Motor neuron (in vitro differentiated cells): ENCODE measurements around the gene TIMP2. TPM values are rescaled to one million over a fixed set of nuclear protein-coding genes. Genes with fewer than 3 reads are reported as not detected.
A peak's percentile ranks its signal among the peaks of the same experiment; 100 is the strongest.

Source experiments
- ATAC-seq, 8 experiments: fragments of 200-7000 bp; cut with Tn5 transposase; replicated peaks in 6 of 8; 2 replicates each; pipeline ENCODE4 v1.8.0; 2021; ENCODE audit warnings: mild to moderate bottlenecking in 8 of 8, moderate library complexity in 8 of 8
- H3K27ac ChIP-seq, 2 donors: fragments of 250-450 bp; sonication (Bioruptor Pico); 2 replicates each; pipeline ENCODE4 v1.9.0; 2021; ENCODE audit warnings: antibody characterized with exemption in 2 of 2, mild to moderate bottlenecking in 2 of 2, moderate library complexity in 1 of 2
- H3K4me1 ChIP-seq, 2 donors: fragments of 250-450 bp; sonication (Bioruptor Pico); replicated peaks in 1 of 2; 2 replicates each; pipeline ENCODE4 v1.6.1; 2021; ENCODE audit warnings: antibody characterized with exemption in 2 of 2, mild to moderate bottlenecking in 2 of 2, moderate library complexity in 1 of 2
- H3K4me3 ChIP-seq, 5 donors: fragments of 250-450 bp; sonication (Bioruptor Pico); 2 replicates each; pipeline ENCODE4 v1.9.0; 2021; ENCODE audit warnings: antibody characterized with exemption in 5 of 5, mild to moderate bottlenecking in 5 of 5, moderate library complexity in 4 of 5
- WGBS, 10 experiments: fragments of 450-650 bp; shearing (Covaris generic); methylation state at CpG; one replicate each; pipeline ENCODE4 v1.0.0; 2022; 5-methylcytosine and 5-hydroxymethylcytosine counted together
- in situ Hi-C, 9 experiments: fragments of 400-800 bp; cut with MboI; loops; one replicate each; pipeline ENCODE4 v1.15.0; 2021; ENCODE audit warnings: low sequenced_read_pairs in 9 of 9, low pct_unique_long_range_greater_than_20kb in 2 of 9; ENCODE audit not compliant: unreplicated experiment in 9 of 9
- total RNA-seq, 8 experiments: library from RNA; unstranded; fragments of 300-600 nt; gene quantifications; 2 replicates each; pipeline versions ENCODE4 v1.2.3 to v1.2.4, GENCODE V29; 2022

The TIMP2 gene
- total RNA-seq, 8 experiments from 2014 or later: 18.8 to 246 (median 38.7) TPM

- Histone ChIP-seq H3K4me1 (peaks cover 18 to 21% of the 10 kb centered on the region in 2 donors), H3K27ac (no peak overlapping the region), H3K4me3 (no peak overlapping the region)
- in situ Hi-C loops: no loop called here
- 85 to 93% methylated on average over 3 to 5 of the region's 6 CpGs; no CpG with 5 or more reads in 8 of the 10 experiments for WGBS, 10 experiments
- ATAC-seq: peak in 1 of 8 experiments; percentile 1
These were observed 14.4 kb upstream of the TIMP2 start for GRCh38 chr17:78939615-78940014.

GRCh38 chr17:78937561-78937960 is 12.4 kb upstream of the TIMP2 start:
- WGBS, 10 experiments: 88 to 100% (median 97%) methylated on average over 1 to 5 of the region's 11 CpGs; no CpG with 5 or more reads in 4 of the 10 experiments
- in situ Hi-C loops: no loop called here
- H3K4me1 ChIP-seq: peaks cover 32 to 33% of the 10 kb centered on the region in 2 donors

GRCh38 chr17:78935419-78936323 is 10.5 kb upstream of the TIMP2 start:
- 0 to 78% (median 10%) methylated on average over 1 to 9 of the region's 33 CpGs; no CpG with 5 or more reads in 4 of the 10 experiments for WGBS, 10 experiments
- H3K27ac ChIP-seq: peak overlapping the region; percentile 84 to 94
- H3K4me1 ChIP-seq: peaks cover 32 to 33% of the 10 kb centered on the region in 2 donors
- peak; percentile 54 to 86 (median 76) for ATAC-seq
- no peak overlapping the region for H3K4me3 ChIP-seq
- in situ Hi-C loops: no loop called here

More at GRCh38 chr17:78937561-78937960, 12.4 kb upstream of the TIMP2 start:
- Histone ChIP-seq H3K27ac (no peak overlapping the region), H3K4me3 (no peak overlapping the region)
- no peak for ATAC-seq

DNA sequence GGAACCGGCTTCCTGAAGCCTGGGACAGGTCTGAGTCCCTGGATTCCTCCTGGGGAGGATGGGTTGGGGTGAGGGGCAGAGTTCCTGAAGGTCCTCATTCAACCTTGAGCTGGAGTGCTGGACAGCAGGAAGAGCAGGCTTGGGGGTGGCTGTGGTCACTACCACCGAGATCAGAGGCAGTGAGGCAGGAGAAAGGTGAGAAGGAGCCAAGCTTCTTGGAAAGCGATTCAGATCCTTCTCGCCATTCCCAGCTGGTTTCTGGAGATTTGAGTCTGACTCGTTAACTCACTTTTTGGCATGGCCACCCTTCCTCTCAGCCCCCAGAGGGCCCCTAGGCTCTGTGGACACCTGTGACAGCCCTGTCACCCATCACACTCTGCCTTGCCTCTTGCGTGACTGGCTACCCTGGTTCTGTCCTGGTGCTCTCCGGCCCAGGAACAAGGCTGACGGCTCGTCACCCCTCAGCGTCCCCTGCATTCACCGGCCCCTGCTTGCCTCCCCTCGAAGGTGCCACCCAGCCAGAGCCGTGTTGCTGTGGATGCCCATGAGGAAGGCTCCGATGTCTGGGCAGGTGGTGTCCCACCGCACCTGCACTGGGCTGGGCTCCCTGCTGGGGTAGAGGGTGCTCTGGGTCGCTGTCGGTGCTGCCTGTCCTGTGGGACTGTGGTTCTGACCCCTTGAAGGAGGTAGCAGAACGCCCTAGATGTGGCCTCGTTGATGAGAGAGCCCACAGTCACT is 9.7 kb upstream of the TIMP2 start:
- WGBS, 10 experiments: 0 to 100% (median 84%) methylated on average over 1 to 5 of the region's 19 CpGs; no CpG with 5 or more reads in 6 of the 10 experiments
- H3K4me1 ChIP-seq: peaks cover 32 to 33% of the 10 kb centered on the region in 2 donors
- in situ Hi-C loops: no loop called here
- peak overlapping the region; percentile 84 to 94 for H3K27ac ChIP-seq
- no peak overlapping the region for H3K4me3 ChIP-seq
- no peak for ATAC-seq

DNA sequence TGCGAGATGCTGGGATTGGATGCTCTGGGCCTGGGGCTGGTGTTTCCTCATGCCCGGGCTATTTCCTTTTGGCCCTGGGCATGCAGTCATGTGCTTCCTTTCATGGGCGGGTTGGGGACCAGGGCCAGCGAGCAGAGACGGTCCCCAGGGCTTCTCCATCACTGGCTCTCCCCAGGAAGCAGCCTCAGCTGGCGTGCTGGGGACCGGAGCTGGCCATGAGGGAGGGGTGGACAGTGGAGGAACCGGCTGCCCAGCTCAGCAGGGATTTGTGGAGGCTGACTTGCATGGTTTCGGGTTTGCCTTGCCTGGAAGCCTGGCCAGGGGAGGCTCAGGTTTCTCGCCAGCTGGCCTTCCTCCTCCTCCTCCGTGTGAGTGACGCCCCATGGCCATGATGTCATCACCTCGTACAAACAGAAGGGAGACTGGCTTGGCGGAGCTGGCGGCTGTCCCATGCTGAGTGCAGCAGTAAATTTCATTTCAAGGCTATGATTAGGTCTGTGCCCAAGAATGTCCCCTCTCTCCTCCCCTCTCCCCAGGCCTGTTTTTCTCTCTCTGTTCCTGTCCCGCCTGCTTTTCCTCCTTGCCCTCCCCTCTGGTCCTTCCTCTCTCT is 8.9 kb upstream of the TIMP2 start:
- peak overlapping the region; percentile 84 to 94 for H3K27ac ChIP-seq
- WGBS, 10 experiments: 0 to 76% (median 47%) methylated on average over 1 to 7 of the region's 16 CpGs; no CpG with 5 or more reads in 5 of the 10 experiments
- H3K4me1 ChIP-seq: peaks cover 32 to 33% of the 10 kb centered on the region in 2 donors
- peak; percentile 33 to 85 (median 50) for ATAC-seq
- no peak overlapping the region for H3K4me3 ChIP-seq
- in situ Hi-C loops: no loop called here

DNA sequence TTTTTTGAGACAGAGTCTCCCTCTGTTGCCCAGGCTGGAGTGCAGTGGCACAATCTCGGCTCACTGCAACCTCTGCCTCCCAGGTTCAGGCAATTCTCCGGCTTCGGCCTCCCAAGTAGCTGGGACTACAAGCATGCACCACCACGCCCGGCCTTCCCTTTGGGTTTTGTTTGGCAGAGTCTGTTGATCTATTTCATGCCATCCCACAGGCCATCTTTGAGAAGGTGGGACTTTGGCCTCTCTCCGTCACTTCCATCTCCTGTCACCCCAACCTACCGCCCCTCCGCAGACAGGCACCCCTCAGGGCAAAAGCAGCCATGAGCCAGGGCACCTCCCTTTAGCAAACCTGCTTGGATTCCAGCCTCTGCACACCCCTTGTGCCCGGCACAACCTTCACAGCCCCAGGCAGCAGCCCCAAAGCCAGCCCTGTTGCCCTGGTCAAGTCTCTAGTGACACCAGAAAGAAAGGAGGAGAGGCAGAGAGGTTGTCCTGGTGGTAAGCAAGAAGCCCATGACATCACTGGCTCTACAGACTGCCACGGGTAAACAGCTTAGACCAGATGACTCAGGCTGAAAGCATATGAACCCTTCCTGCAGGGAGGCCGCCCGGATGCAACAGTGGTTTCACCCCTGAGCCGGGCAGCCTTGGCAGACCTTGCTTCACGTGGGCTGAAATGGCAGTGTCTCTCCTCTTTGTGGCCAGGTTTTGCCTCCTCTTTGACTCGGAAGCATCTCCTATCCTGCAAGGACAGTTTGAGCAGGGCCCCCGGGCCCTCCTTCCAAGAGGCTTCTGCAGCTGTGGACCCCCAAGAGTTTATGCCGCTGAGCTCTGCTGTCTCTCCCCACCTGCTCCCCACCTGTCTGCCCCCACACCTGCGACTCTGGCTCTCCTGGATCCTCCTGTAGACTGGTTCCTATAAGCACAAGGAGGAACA is 8.1 kb upstream of the TIMP2 start:
- Histone ChIP-seq H3K27ac (peak overlapping the region; percentile 84 to 94), H3K4me1 (peaks cover 33 to 36% of the 10 kb centered on the region in 2 donors), H3K4me3 (no peak overlapping the region)
- WGBS, 10 experiments: 51 to 100% (median 96%) methylated on average over 3 to 5 of the region's 18 CpGs; no CpG with 5 or more reads in 4 of the 10 experiments
- peak in 5 of 8 experiments; percentile 7 to 62 (median 23) for ATAC-seq
- in situ Hi-C loops: no loop called here

DNA sequence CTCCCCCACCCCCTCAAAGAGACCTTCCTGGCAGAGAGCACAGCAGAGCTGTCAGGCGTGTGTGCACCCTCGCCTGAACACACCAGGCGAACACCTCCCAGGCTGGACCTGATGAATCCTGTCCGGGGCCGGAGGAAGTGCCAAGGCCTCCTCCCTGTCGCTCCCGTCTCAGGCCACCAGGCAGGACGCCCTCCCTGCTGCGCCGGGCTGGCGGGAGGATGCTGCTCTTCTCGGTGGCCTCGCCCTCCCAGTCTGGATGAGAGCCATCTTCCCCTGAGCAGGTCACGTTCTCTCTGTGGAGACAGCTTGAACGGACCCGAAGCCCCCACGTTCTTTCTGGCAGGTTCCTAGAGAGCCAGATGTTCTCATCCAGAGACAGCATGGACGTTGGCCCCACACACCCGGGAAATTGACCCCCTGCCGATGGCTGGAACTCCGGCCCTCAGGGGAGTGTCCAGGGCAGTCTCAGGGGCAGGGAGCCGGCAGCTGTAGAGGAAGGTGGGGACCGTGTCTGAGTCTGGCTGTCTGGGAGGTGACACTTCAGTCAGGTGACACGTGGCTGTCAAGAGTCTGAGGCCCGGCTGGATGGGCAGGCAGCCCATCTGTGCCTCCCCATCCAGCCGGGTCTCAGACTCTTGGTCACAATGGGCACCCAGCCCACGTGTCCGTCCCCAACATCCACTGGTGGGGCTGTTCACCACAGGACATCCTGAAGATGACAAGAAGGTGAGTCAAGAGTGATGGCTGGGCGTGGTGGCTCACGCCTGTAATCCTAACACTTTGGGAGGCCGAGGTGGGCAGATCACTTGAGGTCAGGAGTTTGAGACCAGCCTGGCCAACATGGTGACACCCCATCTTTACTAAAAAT is 5.0 kb upstream of the TIMP2 start:
- Histone ChIP-seq H3K27ac (no peak overlapping the region), H3K4me3 (no peak overlapping the region), H3K4me1 (peaks cover 22 to 35% of the 10 kb centered on the region in 2 donors)
- WGBS, 10 experiments: 0 to 83% (median 43%) methylated on average over 1 to 7 of the region's 31 CpGs; no CpG with 5 or more reads in 5 of the 10 experiments
- in situ Hi-C loops: no loop called here
- no peak for ATAC-seq

GRCh38 chr17:78925662-78926555 is 722 bp upstream of the TIMP2 start:
- ATAC-seq: peak in 7 of 8 experiments; percentile 23 to 54 (median 38)
- Histone ChIP-seq H3K27ac (peak overlapping the region; percentile 82 to 92), H3K4me1 (peaks cover 33 to 42% of the 10 kb centered on the region in 2 donors), H3K4me3 (peak overlapping the region; percentile 49 to 61 (median 52))
- in situ Hi-C loops: no loop called here
- 28 to 90% (median 75%) methylated on average over 1 to 9 of the region's 33 CpGs; no CpG with 5 or more reads in 5 of the 10 experiments for WGBS, 10 experiments

GRCh38 chr17:78924481-78925151 is 571 bp downstream of the TIMP2 start:
- Histone ChIP-seq H3K4me3 (peak overlapping the region; percentile 49 to 61 (median 52)), H3K4me1 (peaks cover 45 to 46% of the 10 kb centered on the region in 2 donors), H3K27ac (peak overlapping the region; percentile 82 to 92)
- peak; percentile 23 to 60 (median 46) for ATAC-seq
- no CpG with 5 or more reads among the region's 64 CpGs for WGBS, 10 experiments
- in situ Hi-C loops: no loop called here
